HG02884 (cell line): ENCODE results near the gene RPL35.
A peak's percentile ranks its signal among the peaks of the same experiment; 100 is the strongest.

Experiments used
- ATAC-seq: cut with Tn5 transposase; IDR thresholded peaks from one replicate; pipeline ENCODE4 v1.9.1; 2021; ENCODE audit warnings: mild to moderate bottlenecking, moderate library complexity; ENCODE audit not compliant: unreplicated experiment

Gene RPL35

GRCh38 chr9:124877021-124877782, 15.4 kb upstream of the RPL35 start:
- ATAC-seq = no peak

GRCh38 chr9:124875501-124875900, 13.7 kb upstream of the RPL35 start:
- no peak for ATAC-seq

- ATAC-seq = no peak
Measured at GRCh38 chr9:124873664-124874063, 11.9 kb upstream of the RPL35 start.

- no peak for ATAC-seq
Measured at GRCh38 chr9:124871156-124871561, 9.4 kb upstream of the RPL35 start.

GRCh38 chr9:124870723-124871122, 9.0 kb upstream of the RPL35 start:
- ATAC-seq = no peak

- ATAC-seq = peak; percentile 39
Measured at GRCh38 chr9:124869986-124870560, 8.3 kb upstream of the RPL35 start.

- ATAC-seq = peak; percentile 1
Measured at GRCh38 chr9:124869466-124869985, 7.8 kb upstream of the RPL35 start.

- ATAC-seq = peak; percentile 47
Measured at GRCh38 chr9:124868511-124869465, 7.0 kb upstream of the RPL35 start.

- no peak for ATAC-seq
Measured at GRCh38 chr9:124863371-124863871, 1.7 kb upstream of the RPL35 start.

GRCh38 chr9:124860582-124861341, 995 bp downstream of the RPL35 start:
- no peak for ATAC-seq

GRCh38 chr9:124859803-124860581, 1.8 kb downstream of the RPL35 start:
- no peak for ATAC-seq

- ATAC-seq = no peak
Measured at GRCh38 chr9:124858330-124859046, 3.3 kb downstream of the RPL35 start.

- ATAC-seq = no peak
Measured at GRCh38 chr9:124857533-124858162, 4.1 kb downstream of the RPL35 start.

- ATAC-seq = no peak
Measured at GRCh38 chr9:124855944-124856765, 5.6 kb downstream of the RPL35 start.

- ATAC-seq = no peak
Measured at GRCh38 chr9:124855566-124855943, 6.2 kb downstream of the RPL35 start.

GRCh38 chr9:124854822-124855221, 6.9 kb downstream of the RPL35 start:
- ATAC-seq = no peak

- ATAC-seq = no peak
Measured at GRCh38 chr9:124854161-124854560, 7.6 kb downstream of the RPL35 start.
